ENCODE results near the gene RCBTB1.

RCBTB1 gene

DNA sequence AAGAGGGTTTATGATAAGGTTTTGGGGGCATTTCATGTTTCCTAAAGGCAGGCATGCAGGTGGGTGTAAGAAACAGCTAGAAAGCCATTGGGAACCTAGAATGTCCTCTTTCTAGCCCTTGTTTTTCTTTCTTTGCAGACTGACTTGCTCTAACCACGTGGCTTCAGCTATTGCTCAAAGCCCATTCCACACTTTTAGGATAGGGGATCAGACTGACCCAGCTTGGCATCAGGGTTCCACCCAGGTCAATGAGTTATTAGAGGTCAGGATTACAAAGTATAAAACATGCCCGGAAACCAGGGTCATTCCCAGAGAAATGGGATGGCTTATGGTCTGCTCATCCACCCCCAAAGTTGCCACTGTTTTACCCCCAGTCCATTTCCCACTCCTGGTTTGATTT lies 72.8 kb downstream of the RCBTB1 start:
- TF ChIP-seq TAF1 (IDR thresholded peaks at IDR 0.05; ENCODE audit: borderline replicate concordance, insufficient read depth, low read length) (no peak), SIN3A (IDR thresholded peaks at IDR 0.05; ENCODE audit: borderline replicate concordance, insufficient read depth, low read length) (no peak), POLR2AphosphoS5 (IDR thresholded peaks at IDR 0.05; ENCODE audit: low read depth, low read length) (no peak), FOXP2 (optimal IDR thresholded peaks at IDR 0.05; ENCODE audit: borderline replicate concordance, extremely low read depth, extremely low read length, insufficient read depth) (no peak)
- TF ChIP-seq, protein P1, sequence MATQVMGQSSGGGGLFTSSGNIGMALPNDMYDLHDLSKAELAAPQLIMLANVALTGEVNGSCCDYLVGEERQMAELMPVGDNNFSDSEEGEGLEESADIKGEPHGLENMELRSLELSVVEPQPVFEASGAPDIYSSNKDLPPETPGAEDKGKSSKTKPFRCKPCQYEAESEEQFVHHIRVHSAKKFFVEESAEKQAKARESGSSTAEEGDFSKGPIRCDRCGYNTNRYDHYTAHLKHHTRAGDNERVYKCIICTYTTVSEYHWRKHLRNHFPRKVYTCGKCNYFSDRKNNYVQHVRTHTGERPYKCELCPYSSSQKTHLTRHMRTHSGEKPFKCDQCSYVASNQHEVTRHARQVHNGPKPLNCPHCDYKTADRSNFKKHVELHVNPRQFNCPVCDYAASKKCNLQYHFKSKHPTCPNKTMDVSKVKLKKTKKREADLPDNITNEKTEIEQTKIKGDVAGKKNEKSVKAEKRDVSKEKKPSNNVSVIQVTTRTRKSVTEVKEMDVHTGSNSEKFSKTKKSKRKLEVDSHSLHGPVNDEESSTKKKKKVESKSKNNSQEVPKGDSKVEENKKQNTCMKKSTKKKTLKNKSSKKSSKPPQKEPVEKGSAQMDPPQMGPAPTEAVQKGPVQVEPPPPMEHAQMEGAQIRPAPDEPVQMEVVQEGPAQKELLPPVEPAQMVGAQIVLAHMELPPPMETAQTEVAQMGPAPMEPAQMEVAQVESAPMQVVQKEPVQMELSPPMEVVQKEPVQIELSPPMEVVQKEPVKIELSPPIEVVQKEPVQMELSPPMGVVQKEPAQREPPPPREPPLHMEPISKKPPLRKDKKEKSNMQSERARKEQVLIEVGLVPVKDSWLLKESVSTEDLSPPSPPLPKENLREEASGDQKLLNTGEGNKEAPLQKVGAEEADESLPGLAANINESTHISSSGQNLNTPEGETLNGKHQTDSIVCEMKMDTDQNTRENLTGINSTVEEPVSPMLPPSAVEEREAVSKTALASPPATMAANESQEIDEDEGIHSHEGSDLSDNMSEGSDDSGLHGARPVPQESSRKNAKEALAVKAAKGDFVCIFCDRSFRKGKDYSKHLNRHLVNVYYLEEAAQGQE (IDR thresholded peaks at IDR 0.05; ENCODE audit: insufficient read depth in 1 of 2, low read depth in 2 of 2, low read length in 2 of 2), result no peak

GRCh38 chr13:49503951-49504350 lies 81.4 kb downstream of the RCBTB1 start:
- TF ChIP-seq, protein P1 (IDR thresholded peaks at IDR 0.05; ENCODE audit: insufficient read depth in 1 of 2, low read depth in 2 of 2, low read length in 2 of 2), result no peak
- no peak for TF ChIP-seq SIN3A (IDR thresholded peaks at IDR 0.05; ENCODE audit: borderline replicate concordance, insufficient read depth, low read length)
- no peak for TF ChIP-seq TAF1 (IDR thresholded peaks at IDR 0.05; ENCODE audit: borderline replicate concordance, insufficient read depth, low read length)
- TF ChIP-seq POLR2AphosphoS5 (IDR thresholded peaks at IDR 0.05; ENCODE audit: low read depth, low read length), result no peak
- TF ChIP-seq FOXP2 (optimal IDR thresholded peaks at IDR 0.05; ENCODE audit: borderline replicate concordance, extremely low read depth, extremely low read length, insufficient read depth), result no peak

- TF ChIP-seq TAF1 (IDR thresholded peaks at IDR 0.05; ENCODE audit: borderline replicate concordance, insufficient read depth, low read length), result no peak
- no peak for TF ChIP-seq POLR2AphosphoS5 (IDR thresholded peaks at IDR 0.05; ENCODE audit: low read depth, low read length)
- TF ChIP-seq FOXP2 (optimal IDR thresholded peaks at IDR 0.05; ENCODE audit: borderline replicate concordance, extremely low read depth, extremely low read length, insufficient read depth), result no peak
- TF ChIP-seq, protein P1 (IDR thresholded peaks at IDR 0.05; ENCODE audit: insufficient read depth in 1 of 2, low read depth in 2 of 2, low read length in 2 of 2), result no peak
- TF ChIP-seq SIN3A (IDR thresholded peaks at IDR 0.05; ENCODE audit: borderline replicate concordance, insufficient read depth, low read length), result no peak
These were observed 82.4 kb downstream of the RCBTB1 start for GRCh38 chr13:49502954-49503353.

GRCh38 chr13:49499889-49500660 lies 85.3 kb downstream of the RCBTB1 start:
- TF ChIP-seq POLR2AphosphoS5 (IDR thresholded peaks at IDR 0.05; ENCODE audit: low read depth, low read length), result no peak
- TF ChIP-seq, protein P1 (IDR thresholded peaks at IDR 0.05; ENCODE audit: insufficient read depth in 1 of 2, low read depth in 2 of 2, low read length in 2 of 2), result no peak
- no peak for TF ChIP-seq TAF1 (IDR thresholded peaks at IDR 0.05; ENCODE audit: borderline replicate concordance, insufficient read depth, low read length)
- no peak for TF ChIP-seq SIN3A (IDR thresholded peaks at IDR 0.05; ENCODE audit: borderline replicate concordance, insufficient read depth, low read length)
- TF ChIP-seq FOXP2 (optimal IDR thresholded peaks at IDR 0.05; ENCODE audit: borderline replicate concordance, extremely low read depth, extremely low read length, insufficient read depth), result no peak
